T1000 (cell line): ENCODE measurements around the gene RNF225.
A peak's percentile ranks its signal among the peaks of the same experiment; 100 is the strongest.
"Not testable (repeated sequence)": the region's sequence is repeated elsewhere in the genome, so short reads cannot be mapped to it uniquely, and the experiment has no call there.

Experiments used
- DNase-seq: peaks from one replicate; lab custom pipeline; 2025; ENCODE audit warnings: mixed read lengths; lab: John Stamatoyannopoulos, UW

The RNF225 gene

GRCh38 chr19:58362272-58362994 is 33.0 kb upstream of the RNF225 start, which contains the start of gene ZNF497:
TSS of gene ZNF497 (minus strand) at chr19:58362751. CDS start at chr19:58357635, 5,116 bp downstream.
- DNase-seq: peak; percentile 90

GRCh38 chr19:58364146-58364545 is 31.3 kb upstream of the RNF225 start:
- no peak for DNase-seq

GRCh38 chr19:58366585-58367430 is 28.6 kb upstream of the RNF225 start:
- no peak for DNase-seq

GRCh38 chr19:58367698-58368454 is 27.6 kb upstream of the RNF225 start:
- no peak for DNase-seq

- no peak for DNase-seq
These were observed 26.7 kb upstream of the RNF225 start for GRCh38 chr19:58368561-58369360.

- DNase-seq: no peak
These were observed 22.9 kb upstream of the RNF225 start for GRCh38 chr19:58372311-58373133.

- no peak for DNase-seq
These were observed 21.3 kb upstream of the RNF225 start for GRCh38 chr19:58374200-58374599.

- not testable (repeated sequence) for DNase-seq
These were observed 18.7 kb upstream of the RNF225 start for GRCh38 chr19:58376724-58377123.

GRCh38 chr19:58379246-58379645 is 16.2 kb upstream of the RNF225 start:
- DNase-seq: no peak

GRCh38 chr19:58380037-58380661 is 15.3 kb upstream of the RNF225 start:
- no peak for DNase-seq

- DNase-seq: peak; percentile 94
These were observed 14.6 kb upstream of the RNF225 start, which contains the start of gene ZNF837 for GRCh38 chr19:58380662-58381459. TSS of gene ZNF837 (minus strand) at chr19:58381030. CDS start at chr19:58369332, 11,698 bp downstream.

- DNase-seq: no peak
These were observed 13.8 kb upstream of the RNF225 start for GRCh38 chr19:58381460-58382212.

GRCh38 chr19:58382997-58383603 is 12.4 kb upstream of the RNF225 start:
- DNase-seq: no peak

GRCh38 chr19:58385313-58385890 is 10.1 kb upstream of the RNF225 start:
- DNase-seq: no peak

GRCh38 chr19:58385891-58386575 is 9.4 kb upstream of the RNF225 start:
- no peak for DNase-seq

- DNase-seq: peak; percentile 80
These were observed 8.7 kb upstream of the RNF225 start, which contains the start of gene RPS5 for GRCh38 chr19:58386576-58387337. TSS of gene RPS5 (plus strand) at chr19:58387269. CDS start at chr19:58388138, 869 bp downstream.
